K562 (cell line): ENCODE measurements around the gene HNRNPU. TPM values are rescaled to one million over a fixed set of nuclear protein-coding genes. Genes with fewer than 3 reads are reported as not detected.

Experiments used
- ARNT ChIP-seq, 2 experiments: fragments of 450-650 bp; IDR thresholded peaks; 2 replicates each; pipeline ENCODE4 v1.6.1; 2016; ENCODE audit warnings: mild to moderate bottlenecking in 1 of 2
- CAMTA2 ChIP-seq: fragments of 250-450 bp; sonication (Bioruptor Pico); conservative IDR thresholded peaks from 2 replicates; pipeline ENCODE4 v1.5.1; 2022
- ERF ChIP-seq: fragments of 450-650 bp; formaldehyde crosslinking; IDR thresholded peaks from 2 replicates; pipeline ENCODE4 v1.4.0; 2020; ENCODE audit warnings: mild to moderate bottlenecking, mixed read lengths
- FOSL1 ChIP-seq: fragments of 200-800 bp; sonication (Bioruptor generic); conservative IDR thresholded peaks from 2 replicates; pipeline ENCODE4 v1.6.1; 2016; ENCODE audit warnings: missing genetic modification characterization, missing compliant biosample characterization
- FOXP4 ChIP-seq: sonication (generic); formaldehyde crosslinking; IDR thresholded peaks from 2 replicates; pipeline ENCODE4 v1.8.0; 2022; ENCODE audit warnings: mild to moderate bottlenecking, missing genetic modification reagents, borderline replicate concordance
- KAT2B ChIP-seq: IDR thresholded peaks from one replicate; pipeline ENCODE4 v1.6.1; 2012; ENCODE audit warnings: low read depth, mild to moderate bottlenecking, control low read depth, inconsistent platforms, low read length, moderate library complexity
- MAFF ChIP-seq: IDR thresholded peaks from 2 replicates; pipeline ENCODE4 v1.6.1; 2012; ENCODE audit warnings: low read length, improper control_type of control experiment
- MAFK ChIP-seq: IDR thresholded peaks from 2 replicates; pipeline ENCODE4 v1.6.1; 2011; ENCODE audit warnings: low read length, improper control_type of control experiment
- MAX ChIP-seq: sonication (generic); formaldehyde crosslinking; IDR thresholded peaks from 2 replicates; pipeline ENCODE4 v1.9.0; 2022; ENCODE audit warnings: mild to moderate bottlenecking, missing genetic modification reagents
- PBX2 ChIP-seq, 2 experiments: IDR thresholded peaks in 1 of 2; conservative IDR thresholded peaks in 1 of 2; 2 replicates each; pipeline ENCODE4 v1.6.1; 2016; ENCODE audit warnings: low read depth in 2 of 2, mild to moderate bottlenecking in 1 of 2, missing compliant biosample characterization in 1 of 2, missing genetic modification characterization in 1 of 2, moderate library complexity in 1 of 2
- PML ChIP-seq: IDR thresholded peaks from 2 replicates; pipeline ENCODE4 v1.6.1; 2012; ENCODE audit warnings: low read length, inconsistent platforms
- POLR2AphosphoS5 ChIP-seq: IDR thresholded peaks from 2 replicates; pipeline ENCODE4 v1.6.1; 2011; ENCODE audit warnings: mild to moderate bottlenecking, low read depth, low read length, moderate library complexity; ENCODE audit not compliant: control insufficient read depth, insufficient read depth
- RBBP5 ChIP-seq: fragments of 200-600 bp; sonication (generic); IDR thresholded peaks from 2 replicates; pipeline ENCODE4 v1.6.1; 2012; ENCODE audit warnings: borderline replicate concordance, mild to moderate bottlenecking, low read length, control low read depth, inconsistent platforms; ENCODE audit not compliant: insufficient read depth, poor library complexity, severe bottlenecking
- SMAD4 ChIP-seq: fragments of 250-450 bp; sonication (Bioruptor Pico); conservative IDR thresholded peaks from 2 replicates; pipeline ENCODE4 v1.8.0; 2021; ENCODE audit warnings: inconsistent platforms, mild to moderate bottlenecking, moderate library complexity
- SNAPC5 ChIP-seq: fragments of 250-450 bp; sonication (Bioruptor Pico); IDR thresholded peaks from 2 replicates; pipeline ENCODE4 v1.8.0; 2021; ENCODE audit warnings: moderate library complexity, mild to moderate bottlenecking, inconsistent platforms
- TEAD1 ChIP-seq, 2 experiments: fragments of 450-650 bp in 1 of 2; sonication (generic) in 1 of 2; formaldehyde crosslinking; IDR thresholded peaks; 2 replicates each; pipeline versions ENCODE4 v1.4.0 to v1.8.0; 2020 to 2022; ENCODE audit warnings: mild to moderate bottlenecking in 2 of 2, missing genetic modification reagents in 1 of 2
- ZNF121 ChIP-seq: sonication (generic); formaldehyde crosslinking; conservative IDR thresholded peaks from 2 replicates; pipeline ENCODE4 v1.8.0; 2022; ENCODE audit warnings: missing genetic modification reagents
- ZNF324 ChIP-seq: fragments of 250-450 bp; sonication (Bioruptor Pico); IDR thresholded peaks from 2 replicates; pipeline ENCODE4 v1.4.0; 2020; ENCODE audit warnings: mild to moderate bottlenecking
- ZNF740 ChIP-seq, 3 experiments: fragments of 200-800 bp in 1 of 3; sonication (Bioruptor generic) in 1 of 3; sonication (generic) in 1 of 3; formaldehyde crosslinking in 1 of 3; IDR thresholded peaks; 2 replicates each; pipeline versions ENCODE4 v1.6.1 to v1.8.0; 2016 to 2022; ENCODE audit warnings: mild to moderate bottlenecking in 2 of 3, missing compliant biosample characterization in 2 of 3, missing genetic modification characterization in 2 of 3, missing genetic modification reagents in 1 of 3
- polyA plus RNA-seq, 8 experiments: library from polyadenylated mRNA; depleted of rRNA in 4 of 8; stranded (reverse) in 5 of 8; unstranded in 3 of 8; fragments of >200 nt; fragmentation: Nextera tagmentation in 2 of 8; fragmentation: Illumina TruSeq in 1 of 8; extraction: Ambion mirVana in 2 of 8; extraction: Trizol in 1 of 8; gene quantifications; 2 replicates each; pipeline versions ENCODE4 v1.2.1 to v1.2.3, GENCODE V29; 2011 to 2014; ENCODE audit warnings: inconsistent platforms in 1 of 8, missing spikeins in 1 of 8
- total RNA-seq, 7 experiments: library from RNA; depleted of rRNA in 6 of 7; stranded (reverse); fragments of >200 nt in 6 of 7; fragmentation: Illumina TruSeq in 2 of 7; extraction: Trizol in 2 of 7; gene quantifications; 2 replicates each; pipeline versions ENCODE4 v1.2.1 to v1.2.3, GENCODE V29; 2011 to 2021; ENCODE audit warnings: low replicate concordance in 1 of 7

The HNRNPU gene
- total and polyA plus RNA-seq, 9 of the 15 experiments (the other 6 are each of a cell fraction or from before 2014, with no cell fraction given): 159 to 777 (median 577) TPM

- TF ChIP-seq FOXP4 (CRISPR knock-in tag): peak; percentile 89
- TF ChIP-seq FOSL1 (tag): peak; percentile 32; the same call in 1 of the 2 replicates
- peak; percentile 90 for TF ChIP-seq MAFF
- peak; percentile 61 for TF ChIP-seq MAFK
- no peak for TF ChIP-seq ZNF121 (CRISPR knock-in tag)
- no peak for TF ChIP-seq PBX2 (CRISPR knock-in tag; IDR thresholded peaks at IDR 0.05; ENCODE audit: low read depth)
- 0 out of 2 replicates have a peak, but pooled peaks have one; percentile 18 for TF ChIP-seq PBX2 (tag; conservative IDR thresholded peaks at IDR 0.05; ENCODE audit: low read depth)
- peak; percentile 80 for TF ChIP-seq PML
- TF ChIP-seq TEAD1 (CRISPR knock-in tag; IDR thresholded peaks at IDR 0.05): peak; percentile 45 to 95; a peak in 3 of 4 replicates
- TF ChIP-seq POLR2AphosphoS5: peak; percentile 15; the same call in 1 of the 2 replicates
- TF ChIP-seq ZNF740 (CRISPR knock-in tag; IDR thresholded peaks at IDR 0.05): no peak; the same call in 1 of the 2 replicates
- TF ChIP-seq ZNF740 (tag; IDR thresholded peaks at IDR 0.05): peak in 1 of 2 experiments; percentile 71; a peak in 1 of 4 replicates
- TF ChIP-seq ZNF324 (CRISPR knock-in tag): no peak
- TF ChIP-seq SNAPC5 (CRISPR knock-in tag): no peak
- TF ChIP-seq ERF (CRISPR knock-in tag): no peak
- TF ChIP-seq KAT2B: no peak
- TF ChIP-seq CAMTA2 (CRISPR knock-in tag): 0 out of 2 replicates have a peak, but pooled peaks have one; percentile 14
- 0 out of 2 replicates have a peak, but pooled peaks have one; percentile 67 for TF ChIP-seq SMAD4
- peak; percentile 93 for TF ChIP-seq MAX (CRISPR knock-in tag)
- peak; percentile 24 for TF ChIP-seq RBBP5
- TF ChIP-seq ARNT (IDR thresholded peaks at IDR 0.05): peak in 1 of 2 experiments; percentile 24; a peak in 2 of 4 replicates
Measured at GRCh38 chr1:244834543-244835275, 29.6 kb downstream of the HNRNPU start (continued).
